ENCODE measurements around the gene GPC6.

Gene GPC6

GRCh38 chr13:94173312-94173854, 946.8 kb downstream of the GPC6 start:
- Histone ChIP-seq H3K4me1 (ENCODE audit: control insufficient read depth, insufficient read depth, low read length) (no peaks in the 10 kb centered on the region), H3K9me3 (ENCODE audit: control insufficient read depth in 2 of 2, low read length in 2 of 2) (no peaks in the 10 kb centered on the region), H3K4me3 (ENCODE audit: low read length in 2 of 2) (no peak overlapping the region), H3K27ac (ENCODE audit: low read length) (no peak overlapping the region), H3K36me3 (ENCODE audit: control insufficient read depth in 2 of 2, insufficient read depth in 2 of 2, low read length in 2 of 2) (no peaks in the 10 kb centered on the region), H3K9ac (ENCODE audit: low read length in 2 of 2) (no peak overlapping the region), H3K27me3 (ENCODE audit: control insufficient read depth in 1 of 2, insufficient read depth in 2 of 2, low read length in 2 of 2) (no peaks in the 10 kb centered on the region)

GRCh38 chr13:94174009-94174408, 947.4 kb downstream of the GPC6 start:
- H3K27me3 ChIP-seq (ENCODE audit: control insufficient read depth in 1 of 2, insufficient read depth in 2 of 2, low read length in 2 of 2) = no peaks in the 10 kb centered on the region
- H3K9me3 ChIP-seq (ENCODE audit: control insufficient read depth in 2 of 2, low read length in 2 of 2) = no peaks in the 10 kb centered on the region
- H3K4me3 ChIP-seq (ENCODE audit: low read length in 2 of 2) = no peak overlapping the region
- H3K4me1 ChIP-seq (ENCODE audit: control insufficient read depth, insufficient read depth, low read length) = no peaks in the 10 kb centered on the region
- H3K36me3 ChIP-seq (ENCODE audit: control insufficient read depth in 2 of 2, insufficient read depth in 2 of 2, low read length in 2 of 2) = no peaks in the 10 kb centered on the region
- H3K27ac ChIP-seq (ENCODE audit: low read length) = no peak overlapping the region
- H3K9ac ChIP-seq (ENCODE audit: low read length in 2 of 2) = no peak overlapping the region

GRCh38 chr13:94175076-94175475, 948.5 kb downstream of the GPC6 start:
- H3K9ac ChIP-seq (ENCODE audit: low read length in 2 of 2) = no peak overlapping the region
- H3K27me3 ChIP-seq (ENCODE audit: control insufficient read depth in 1 of 2, insufficient read depth in 2 of 2, low read length in 2 of 2) = no peaks in the 10 kb centered on the region
- H3K36me3 ChIP-seq (ENCODE audit: control insufficient read depth in 2 of 2, insufficient read depth in 2 of 2, low read length in 2 of 2) = no peaks in the 10 kb centered on the region
- no peak overlapping the region for H3K4me3 ChIP-seq (ENCODE audit: low read length in 2 of 2)
- no peaks in the 10 kb centered on the region for H3K9me3 ChIP-seq (ENCODE audit: control insufficient read depth in 2 of 2, low read length in 2 of 2)
- no peaks in the 10 kb centered on the region for H3K4me1 ChIP-seq (ENCODE audit: control insufficient read depth, insufficient read depth, low read length)
- H3K27ac ChIP-seq (ENCODE audit: low read length) = no peak overlapping the region

GRCh38 chr13:94176561-94176960, 950.0 kb downstream of the GPC6 start:
- H3K9me3 ChIP-seq (ENCODE audit: control insufficient read depth in 2 of 2, low read length in 2 of 2) = no peaks in the 10 kb centered on the region
- no peak overlapping the region for H3K9ac ChIP-seq (ENCODE audit: low read length in 2 of 2)
- no peak overlapping the region for H3K27ac ChIP-seq (ENCODE audit: low read length)
- no peaks in the 10 kb centered on the region for H3K4me1 ChIP-seq (ENCODE audit: control insufficient read depth, insufficient read depth, low read length)
- H3K36me3 ChIP-seq (ENCODE audit: control insufficient read depth in 2 of 2, insufficient read depth in 2 of 2, low read length in 2 of 2) = no peaks in the 10 kb centered on the region
- no peaks in the 10 kb centered on the region for H3K27me3 ChIP-seq (ENCODE audit: control insufficient read depth in 1 of 2, insufficient read depth in 2 of 2, low read length in 2 of 2)
- H3K4me3 ChIP-seq (ENCODE audit: low read length in 2 of 2) = no peak overlapping the region

DNA sequence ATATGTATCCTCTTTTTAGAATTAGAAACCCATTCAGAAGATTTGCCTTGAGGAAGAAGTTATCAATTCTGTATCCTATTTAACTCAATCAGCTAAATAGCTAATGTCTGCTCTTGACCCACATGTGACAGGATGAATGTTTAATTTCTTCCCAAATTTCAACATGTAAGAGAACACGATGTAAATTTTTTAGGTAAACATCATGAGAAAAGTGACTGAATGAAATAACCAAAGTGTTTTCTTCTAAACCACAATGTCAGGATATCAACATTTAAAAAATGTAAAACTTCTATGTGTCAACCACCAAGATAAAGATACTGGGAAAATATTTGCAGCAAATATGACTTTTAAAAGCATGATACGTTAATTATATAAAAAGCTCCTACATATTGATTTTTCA, 950.4 kb downstream of the GPC6 start:
- no peak overlapping the region for H3K4me3 ChIP-seq (ENCODE audit: low read length in 2 of 2)
- H3K27me3 ChIP-seq (ENCODE audit: control insufficient read depth in 1 of 2, insufficient read depth in 2 of 2, low read length in 2 of 2) = no peaks in the 10 kb centered on the region
- no peak overlapping the region for H3K27ac ChIP-seq (ENCODE audit: low read length)
- no peak overlapping the region for H3K9ac ChIP-seq (ENCODE audit: low read length in 2 of 2)
- H3K36me3 ChIP-seq (ENCODE audit: control insufficient read depth in 2 of 2, insufficient read depth in 2 of 2, low read length in 2 of 2) = no peaks in the 10 kb centered on the region
- no peaks in the 10 kb centered on the region for H3K4me1 ChIP-seq (ENCODE audit: control insufficient read depth, insufficient read depth, low read length)
- no peaks in the 10 kb centered on the region for H3K9me3 ChIP-seq (ENCODE audit: control insufficient read depth in 2 of 2, low read length in 2 of 2)

GRCh38 chr13:94178625-94179244, 952.1 kb downstream of the GPC6 start:
- Histone ChIP-seq H3K4me3 (ENCODE audit: low read length in 2 of 2) (no peak overlapping the region), H3K27me3 (ENCODE audit: control insufficient read depth in 1 of 2, insufficient read depth in 2 of 2, low read length in 2 of 2) (no peaks in the 10 kb centered on the region), H3K36me3 (ENCODE audit: control insufficient read depth in 2 of 2, insufficient read depth in 2 of 2, low read length in 2 of 2) (no peaks in the 10 kb centered on the region), H3K9ac (ENCODE audit: low read length in 2 of 2) (no peak overlapping the region), H3K9me3 (ENCODE audit: control insufficient read depth in 2 of 2, low read length in 2 of 2) (no peaks in the 10 kb centered on the region), H3K27ac (ENCODE audit: low read length) (no peak overlapping the region), H3K4me1 (ENCODE audit: control insufficient read depth, insufficient read depth, low read length) (no peaks in the 10 kb centered on the region)

GRCh38 chr13:94181461-94182107, 955.0 kb downstream of the GPC6 start:
- H3K9me3 ChIP-seq (ENCODE audit: control insufficient read depth in 2 of 2, low read length in 2 of 2) = no peaks in the 10 kb centered on the region

DNA sequence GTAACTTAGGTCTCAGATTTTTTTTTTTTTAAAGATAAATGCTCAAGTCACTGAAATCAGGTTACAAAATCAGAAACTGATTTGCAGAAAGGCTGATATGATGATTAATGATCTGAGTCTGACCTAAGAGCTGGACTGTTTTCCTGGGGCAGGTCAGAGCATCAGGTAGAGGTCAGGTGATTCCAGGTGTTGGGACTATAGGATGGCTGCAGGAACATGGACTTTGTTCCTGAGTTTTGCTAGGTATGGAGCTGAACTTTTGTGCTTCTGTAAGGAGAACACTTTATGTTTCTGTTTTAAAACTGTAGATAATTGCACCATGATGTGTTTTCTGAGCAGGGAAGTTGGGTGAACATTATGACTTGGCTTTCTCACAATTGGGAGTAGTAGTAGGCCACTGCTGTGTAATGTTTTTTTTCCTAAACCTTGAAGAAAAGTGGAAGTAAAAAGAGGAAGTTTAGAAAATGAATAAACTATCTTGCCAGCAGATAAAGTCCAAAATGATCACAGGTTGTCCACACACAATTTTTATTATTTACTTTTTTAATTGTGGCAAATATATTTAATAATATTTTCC, 955.7 kb downstream of the GPC6 start:
- Histone ChIP-seq H3K9ac (ENCODE audit: low read length in 2 of 2) (no peak overlapping the region), H3K27me3 (ENCODE audit: control insufficient read depth in 1 of 2, insufficient read depth in 2 of 2, low read length in 2 of 2) (no peaks in the 10 kb centered on the region), H3K4me3 (ENCODE audit: low read length in 2 of 2) (no peak overlapping the region), H3K27ac (ENCODE audit: low read length) (no peak overlapping the region), H3K9me3 (ENCODE audit: control insufficient read depth in 2 of 2, low read length in 2 of 2) (no peaks in the 10 kb centered on the region), H3K36me3 (ENCODE audit: control insufficient read depth in 2 of 2, insufficient read depth in 2 of 2, low read length in 2 of 2) (no peaks in the 10 kb centered on the region), H3K4me1 (ENCODE audit: control insufficient read depth, insufficient read depth, low read length) (no peaks in the 10 kb centered on the region)

More at GRCh38 chr13:94181461-94182107, 955.0 kb downstream of the GPC6 start:
- H3K9ac ChIP-seq (ENCODE audit: low read length in 2 of 2) = no peak overlapping the region
- H3K27me3 ChIP-seq (ENCODE audit: control insufficient read depth in 1 of 2, insufficient read depth in 2 of 2, low read length in 2 of 2) = no peaks in the 10 kb centered on the region
- H3K4me1 ChIP-seq (ENCODE audit: control insufficient read depth, insufficient read depth, low read length) = no peaks in the 10 kb centered on the region
- H3K27ac ChIP-seq (ENCODE audit: low read length) = no peak overlapping the region
- H3K36me3 ChIP-seq (ENCODE audit: control insufficient read depth in 2 of 2, insufficient read depth in 2 of 2, low read length in 2 of 2) = no peaks in the 10 kb centered on the region
- H3K4me3 ChIP-seq (ENCODE audit: low read length in 2 of 2) = no peak overlapping the region

- no peak overlapping the region for H3K9ac ChIP-seq (ENCODE audit: low read length in 2 of 2)
- H3K4me1 ChIP-seq (ENCODE audit: control insufficient read depth, insufficient read depth, low read length) = no peaks in the 10 kb centered on the region
- no peak overlapping the region for H3K27ac ChIP-seq (ENCODE audit: low read length)
- H3K9me3 ChIP-seq (ENCODE audit: control insufficient read depth in 2 of 2, low read length in 2 of 2) = no peaks in the 10 kb centered on the region
- H3K27me3 ChIP-seq (ENCODE audit: control insufficient read depth in 1 of 2, insufficient read depth in 2 of 2, low read length in 2 of 2) = no peaks in the 10 kb centered on the region
- no peaks in the 10 kb centered on the region for H3K36me3 ChIP-seq (ENCODE audit: control insufficient read depth in 2 of 2, insufficient read depth in 2 of 2, low read length in 2 of 2)
- no peak overlapping the region for H3K4me3 ChIP-seq (ENCODE audit: low read length in 2 of 2)
Observed at GRCh38 chr13:94186470-94186869, 959.9 kb downstream of the GPC6 start.

DNA sequence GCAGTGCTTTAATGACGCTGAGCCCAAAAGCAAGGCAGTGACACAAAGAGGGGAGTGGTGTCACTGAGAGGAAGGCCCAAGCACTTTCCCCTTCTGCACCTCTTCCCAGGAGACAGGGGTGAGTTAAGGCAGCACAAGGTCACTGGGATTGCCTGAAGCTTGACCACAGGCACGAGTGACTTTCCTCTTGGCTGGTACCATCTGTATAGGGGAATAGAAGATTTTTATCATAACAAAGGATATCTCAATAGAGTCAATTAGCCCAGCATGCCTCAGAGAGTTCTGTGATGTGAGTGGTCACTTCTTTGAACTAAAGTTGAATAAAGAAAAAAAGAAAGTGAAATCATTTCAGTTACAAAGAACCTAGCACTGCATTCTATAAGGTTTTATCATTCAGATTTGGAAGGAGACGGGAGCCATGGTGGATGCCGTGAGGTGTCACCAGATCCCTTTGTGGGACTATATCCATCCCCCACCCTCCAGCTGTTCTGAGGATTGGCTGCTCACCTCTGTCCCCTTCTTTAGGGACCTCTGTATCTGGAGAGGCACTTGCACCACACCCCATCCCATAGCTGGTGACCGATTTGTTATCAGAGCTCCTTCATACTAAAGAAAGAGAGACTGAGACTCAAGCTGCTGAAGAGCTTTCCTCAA, 961.7 kb downstream of the GPC6 start:
- H3K36me3 ChIP-seq (ENCODE audit: control insufficient read depth in 2 of 2, insufficient read depth in 2 of 2, low read length in 2 of 2) = no peaks in the 10 kb centered on the region

More for the DNA sequence above, 961.7 kb downstream of the GPC6 start:
- Histone ChIP-seq H3K27me3 (ENCODE audit: control insufficient read depth in 1 of 2, insufficient read depth in 2 of 2, low read length in 2 of 2) (no peaks in the 10 kb centered on the region), H3K4me3 (ENCODE audit: low read length in 2 of 2) (no peak overlapping the region), H3K9ac (ENCODE audit: low read length in 2 of 2) (no peak overlapping the region), H3K27ac (ENCODE audit: low read length) (no peak overlapping the region), H3K4me1 (ENCODE audit: control insufficient read depth, insufficient read depth, low read length) (no peaks in the 10 kb centered on the region), H3K9me3 (ENCODE audit: control insufficient read depth in 2 of 2, low read length in 2 of 2) (no peaks in the 10 kb centered on the region)
